BLaER1 treated with 17β-estradiol and CSF1 and Interleukin-3, amounts not matched to agents 10 nM and 100 nM (cell line): ENCODE measurements around the gene SPRR4.
"Not testable (repeated sequence)": the region's sequence is repeated elsewhere in the genome, so short reads cannot be mapped to it uniquely, and the experiment has no call there.

Experiments
- H3K27ac ChIP-seq, 11 experiments: shearing (Covaris generic); formaldehyde crosslinking; 2 replicates each; pipeline ENCODE4 v1.8.1; 2022
- H3K27me3 ChIP-seq, 11 experiments: shearing (Covaris generic); formaldehyde crosslinking; 2 replicates each; pipeline ENCODE4 v1.8.1; 2022
- H3K36me3 ChIP-seq, 11 experiments: shearing (Covaris generic); formaldehyde crosslinking; 2 replicates each; pipeline ENCODE4 v1.8.1; 2022
- H3K4me1 ChIP-seq, 10 experiments: shearing (Covaris generic); formaldehyde crosslinking; 2 replicates each; pipeline ENCODE4 v1.8.1; 2022
- H3K4me2 ChIP-seq, 11 experiments: shearing (Covaris generic); formaldehyde crosslinking; 2 replicates each; pipeline ENCODE4 v1.8.1; 2022
- H3K4me3 ChIP-seq, 10 experiments: shearing (Covaris generic); formaldehyde crosslinking; 2 replicates each; pipeline ENCODE4 v1.8.1; 2022
- H3K9ac ChIP-seq, 11 experiments: shearing (Covaris generic); formaldehyde crosslinking; 2 replicates each; pipeline ENCODE4 v1.8.1; 2022
- H3K9me3 ChIP-seq, 11 experiments: shearing (Covaris generic); formaldehyde crosslinking; replicated peaks in 1 of 11; 2 replicates each; pipeline ENCODE4 v1.8.1; 2022
- H4K20me1 ChIP-seq, 11 experiments: shearing (Covaris generic); formaldehyde crosslinking; 2 replicates each; pipeline ENCODE4 v1.8.1; 2022
- Cebpa-rat ChIP-seq, 11 experiments: shearing (Covaris generic); IDR thresholded peaks; 2 replicates each; pipeline ENCODE4 v1.8.1; 2022

Gene SPRR4

DNA sequence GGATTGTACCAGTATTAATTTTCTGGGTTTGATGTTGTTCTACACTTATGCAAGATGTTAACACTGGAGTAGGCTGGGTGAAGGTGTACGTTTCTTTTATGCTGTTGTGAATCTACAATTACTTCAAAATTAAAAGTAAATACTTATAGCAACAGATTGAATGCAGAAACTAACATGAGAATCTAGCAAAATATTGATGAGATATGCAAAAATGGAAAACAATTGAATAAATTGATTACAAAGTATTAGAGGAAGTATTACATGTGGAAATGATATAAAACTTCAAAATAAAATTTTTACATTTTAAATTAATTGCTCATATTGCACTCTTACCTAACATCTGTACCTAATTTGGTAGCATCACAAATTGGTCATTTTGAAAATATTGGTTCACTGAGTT lies 25.4 kb downstream of the SPRR4 start:
- Histone ChIP-seq H3K36me3 (no peaks in the 10 kb centered on the region), H4K20me1 (no peaks in the 10 kb centered on the region), H3K9ac (no peak overlapping the region), H3K4me2 (no peak overlapping the region), H3K9me3 (peaks cover 8 to 13% (median 10%) of the 10 kb centered on the region in 11 experiments; a peak in 19 of 22 replicates), H3K4me1 (peaks cover 0 to 7% (median 2%) of the 10 kb centered on the region in 10 experiments; a peak in 6 of 20 replicates), H3K27ac (no peak overlapping the region), H3K4me3 (no peak overlapping the region), H3K27me3 (peaks cover 0 to 6% (median 0%) of the 10 kb centered on the region in 11 experiments; a peak in 1 of 22 replicates)
- TF ChIP-seq Cebpa-rat (IDR thresholded peaks at IDR 0.05), result no peak

GRCh38 chr1:152996633-152997400 lies 26.4 kb downstream of the SPRR4 start:
- H3K27ac ChIP-seq, result no peak overlapping the region
- peaks cover 0 to 6% (median 0%) of the 10 kb centered on the region in 11 experiments; a peak in 1 of 22 replicates for H3K27me3 ChIP-seq
- no peaks in the 10 kb centered on the region for H4K20me1 ChIP-seq
- peaks cover 0 to 7% (median 2%) of the 10 kb centered on the region in 10 experiments; a peak in 7 of 20 replicates for H3K4me1 ChIP-seq
- TF ChIP-seq Cebpa-rat (IDR thresholded peaks at IDR 0.05), result no peak
- no peak overlapping the region for H3K4me2 ChIP-seq
- H3K4me3 ChIP-seq, result no peak overlapping the region
- H3K9me3 ChIP-seq, result peaks cover 8 to 13% (median 10%) of the 10 kb centered on the region in 11 experiments; a peak in 19 of 22 replicates
- no peak overlapping the region for H3K9ac ChIP-seq
- H3K36me3 ChIP-seq, result no peaks in the 10 kb centered on the region

DNA sequence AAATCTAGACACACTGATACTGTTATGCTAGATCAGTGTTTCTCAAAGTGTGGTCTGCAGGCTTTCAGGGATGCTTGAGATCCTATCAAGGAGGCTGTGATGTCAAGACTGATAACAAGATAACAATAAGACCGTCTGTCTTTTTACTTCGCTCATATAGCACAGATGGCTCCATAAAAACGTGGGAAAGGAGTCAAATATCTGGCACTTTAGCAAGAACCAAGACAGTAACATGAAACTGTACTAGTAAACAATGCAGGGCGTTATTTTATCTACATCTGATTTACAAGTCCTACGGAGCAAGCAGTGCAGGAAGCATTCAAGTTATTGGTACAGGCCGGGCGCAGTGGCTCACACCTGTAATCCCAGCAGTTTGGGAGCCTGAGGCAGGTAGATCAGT lies 27.5 kb downstream of the SPRR4 start:
- H3K4me2 ChIP-seq, result no peak overlapping the region
- H4K20me1 ChIP-seq, result no peaks in the 10 kb centered on the region
- H3K9me3 ChIP-seq, result peaks cover 8 to 13% (median 10%) of the 10 kb centered on the region in 11 experiments; a peak in 19 of 22 replicates
- peaks cover 0 to 13% (median 8%) of the 10 kb centered on the region in 10 experiments; a peak in 16 of 20 replicates for H3K4me1 ChIP-seq
- no peaks in the 10 kb centered on the region for H3K36me3 ChIP-seq
- no peak overlapping the region for H3K4me3 ChIP-seq
- no peak for TF ChIP-seq Cebpa-rat (IDR thresholded peaks at IDR 0.05)
- H3K27me3 ChIP-seq, result peaks cover 0 to 6% (median 0%) of the 10 kb centered on the region in 11 experiments; a peak in 2 of 22 replicates
- no peak overlapping the region for H3K27ac ChIP-seq
- H3K9ac ChIP-seq, result no peak overlapping the region

GRCh38 chr1:152998476-152998875 lies 28.0 kb downstream of the SPRR4 start:
- H3K4me2 ChIP-seq, result no peak overlapping the region
- H3K9me3 ChIP-seq, result peaks cover 8 to 13% (median 10%) of the 10 kb centered on the region in 11 experiments; a peak in 19 of 22 replicates
- no peaks in the 10 kb centered on the region for H4K20me1 ChIP-seq
- TF ChIP-seq Cebpa-rat (IDR thresholded peaks at IDR 0.05), result no peak
- no peak overlapping the region for H3K4me3 ChIP-seq
- peaks cover 0 to 13% (median 8%) of the 10 kb centered on the region in 10 experiments; a peak in 16 of 20 replicates for H3K4me1 ChIP-seq
- peaks cover 0 to 6% (median 0%) of the 10 kb centered on the region in 11 experiments; a peak in 2 of 22 replicates for H3K27me3 ChIP-seq
- no peaks in the 10 kb centered on the region for H3K36me3 ChIP-seq
- H3K9ac ChIP-seq, result no peak overlapping the region
- H3K27ac ChIP-seq, result no peak overlapping the region

- H3K4me1 ChIP-seq, result peaks cover 0 to 13% (median 8%) of the 10 kb centered on the region in 10 experiments; a peak in 16 of 20 replicates
- H3K27ac ChIP-seq, result no peak overlapping the region
- H3K4me3 ChIP-seq, result no peak overlapping the region
- H3K9ac ChIP-seq, result no peak overlapping the region
- H3K36me3 ChIP-seq, result no peaks in the 10 kb centered on the region
- TF ChIP-seq Cebpa-rat (IDR thresholded peaks at IDR 0.05), result no peak
- peaks cover 8 to 11% (median 9%) of the 10 kb centered on the region in 11 experiments; a peak in 19 of 22 replicates for H3K9me3 ChIP-seq
- H4K20me1 ChIP-seq, result no peaks in the 10 kb centered on the region
- H3K27me3 ChIP-seq, result peaks cover 0 to 6% (median 0%) of the 10 kb centered on the region in 11 experiments; a peak in 2 of 22 replicates
- peak overlapping the region in 6 of 11 experiments; percentile 8 to 43 (median 38); a peak in 7 of 22 replicates for H3K4me2 ChIP-seq
Observed at GRCh38 chr1:152999818-153000217, 29.4 kb downstream of the SPRR4 start.

DNA sequence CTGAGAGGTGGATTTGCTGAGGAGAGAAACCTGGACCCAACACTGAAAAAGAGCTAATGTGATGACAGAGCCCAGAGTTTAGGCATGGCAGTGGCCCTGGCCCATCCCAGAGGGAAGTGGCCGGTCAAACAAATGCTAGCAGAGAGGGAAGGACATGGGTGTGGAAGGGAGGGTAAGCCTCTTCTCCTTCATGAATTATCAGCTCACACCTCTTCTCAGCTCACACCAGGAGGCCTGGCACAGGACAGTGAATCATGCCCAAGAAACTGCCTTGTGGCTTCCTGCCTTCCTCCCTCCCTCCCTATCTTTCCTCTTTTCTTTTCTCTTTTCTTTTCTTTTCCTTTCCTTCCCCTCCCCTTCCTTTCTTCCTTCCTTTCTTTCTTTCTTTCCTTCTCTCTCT lies 29.8 kb downstream of the SPRR4 start:
- Histone ChIP-seq H3K27me3 (peaks cover 0 to 6% (median 0%) of the 10 kb centered on the region in 11 experiments; a peak in 2 of 22 replicates), H3K4me1 (peaks cover 0 to 13% (median 8%) of the 10 kb centered on the region in 10 experiments; a peak in 16 of 20 replicates), H3K27ac (no peak overlapping the region), H3K9me3 (peaks cover 3 to 6% (median 5%) of the 10 kb centered on the region in 11 experiments; a peak in 18 of 22 replicates), H3K4me2 (peak overlapping the region in 8 of 11 experiments; percentile 8 to 43 (median 32); a peak in 10 of 22 replicates), H4K20me1 (no peaks in the 10 kb centered on the region), H3K36me3 (no peaks in the 10 kb centered on the region), H3K4me3 (no peak overlapping the region), H3K9ac (no peak overlapping the region)
- TF ChIP-seq Cebpa-rat (IDR thresholded peaks at IDR 0.05), result no peak

DNA sequence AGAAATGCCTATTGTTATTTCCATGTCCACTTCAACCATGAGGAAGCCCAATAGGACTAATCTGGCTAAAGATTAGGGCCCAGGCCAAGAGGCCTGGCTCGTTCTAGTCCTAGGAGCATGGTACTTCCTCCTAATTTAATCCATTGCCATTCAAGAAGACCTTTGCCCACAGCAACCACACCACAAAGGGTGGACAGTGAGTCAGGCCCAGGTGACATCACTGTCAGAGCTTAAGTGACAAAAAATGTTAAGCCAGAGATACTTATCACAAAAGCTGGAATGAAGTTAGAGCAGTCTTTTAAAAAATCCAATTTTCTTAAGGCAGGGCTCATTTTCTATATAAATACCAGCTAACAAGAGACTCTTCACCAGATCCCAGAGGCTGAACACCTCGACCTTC lies 30.9 kb downstream of the SPRR4 start, which contains the start of gene SPRR3:
SPRR3 (plus strand) TSS at position 368 of the 400 bp plus-strand sequence. CDS start 1,272 bp downstream, outside the sequence.
- H4K20me1 ChIP-seq, result no peaks in the 10 kb centered on the region
- H3K9me3 ChIP-seq, result no peaks in the 10 kb centered on the region
- no peak within 1 kb of the TSS for H3K9ac ChIP-seq
- no peak for TF ChIP-seq Cebpa-rat (IDR thresholded peaks at IDR 0.05)
- no peak within 1 kb of the TSS for H3K27ac ChIP-seq
- peaks cover 0 to 6% (median 0%) of the 10 kb centered on the region in 11 experiments; a peak in 2 of 22 replicates for H3K27me3 ChIP-seq
- no peaks in the 10 kb centered on the region for H3K36me3 ChIP-seq
- no peak within 1 kb of the TSS for H3K4me3 ChIP-seq
- peak within 1 kb of the TSS in 7 of 11 experiments; percentile 4 to 57 (median 41); a peak in 11 of 22 replicates for H3K4me2 ChIP-seq
- H3K4me1 ChIP-seq, result peaks cover 0 to 13% (median 8%) of the 10 kb centered on the region in 10 experiments; a peak in 16 of 20 replicates

- H3K4me1 ChIP-seq, H3K4me2 ChIP-seq, H3K9ac ChIP-seq, H3K27ac ChIP-seq, H3K36me3 ChIP-seq, H3K4me3 ChIP-seq, H4K20me1 ChIP-seq, H3K27me3 ChIP-seq: not testable (repeated sequence)
- H3K9me3 ChIP-seq, result peaks cover 8 to 21% (median 13%) of the 10 kb centered on the region in 11 experiments; a peak in 21 of 22 replicates
Observed at GRCh38 chr1:153011235-153011758, 40.8 kb downstream of the SPRR4 start.

DNA sequence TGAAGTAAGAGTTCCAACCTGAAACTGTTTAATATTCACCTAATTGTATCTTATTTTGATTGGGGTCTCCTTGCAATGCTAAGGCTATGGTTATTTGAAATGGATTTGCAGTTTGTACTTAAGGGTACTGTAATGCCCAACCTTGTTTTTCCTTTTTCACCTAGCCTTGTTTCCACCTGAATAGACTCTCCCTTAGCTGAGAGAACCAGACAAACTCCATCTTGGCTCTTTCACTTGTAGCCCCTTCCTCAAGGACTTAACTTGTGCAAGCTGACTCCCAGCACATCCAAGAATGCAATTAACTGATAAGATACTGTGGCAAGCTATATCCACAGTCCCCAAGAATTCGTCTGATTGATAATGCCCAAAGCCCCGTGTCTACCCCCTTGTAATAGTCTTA lies 51.4 kb downstream of the SPRR4 start:
- Histone ChIP-seq H3K4me2 (peak overlapping the region; percentile 52 to 79 (median 68); a peak in 21 of 22 replicates), H3K9me3 (peaks cover 0 to 24% (median 20%) of the 10 kb centered on the region in 11 experiments; a peak in 17 of 22 replicates), H3K27ac (peak overlapping the region in 1 of 11 experiments; percentile 46; a peak in 2 of 22 replicates), H3K27me3 (peaks cover 0 to 75% (median 0%) of the 10 kb centered on the region in 11 experiments; a peak in 7 of 22 replicates), H3K9ac (peak overlapping the region in 1 of 11 experiments; percentile 35; a peak in 1 of 22 replicates), H3K4me1 (peaks cover 15 to 37% (median 32%) of the 10 kb centered on the region in 10 experiments; a peak in 19 of 20 replicates)
- not testable (repeated sequence) for H4K20me1 ChIP-seq, H3K4me3 ChIP-seq, H3K36me3 ChIP-seq
